HCT116 (cell line): Measurements from ENCODE around the gene UPF2. TPM values are rescaled to one million over a fixed set of nuclear protein-coding genes. Genes with fewer than 3 reads are reported as not detected.

Source experiments
- ATAC-seq: fragments of 200-7000 bp; cut with Tn5 transposase; 2 replicates; pipeline ENCODE4 v1.9.1; 2020; ENCODE audit warnings: mild to moderate bottlenecking, moderate library complexity
- BruUV-seq: library from RNA; stranded (reverse); fragments of 400-500 nt; replicated peaks from 2 replicates; lab custom pipeline; 2021; lab: Mats Ljungman, UMichigan
- CTCF ChIA-PET: fragments of 300-600 bp; sonication (Branson Sonifier 250); formaldehyde crosslinking; loops from one replicate; lab custom pipeline; 2021; ENCODE audit warnings: antibody characterized with exemption; lab: Charles Lee
- POLR2A ChIA-PET: fragments of 300-600, 350-600 bp; sonication (Branson Sonifier 250); formaldehyde crosslinking; loops from one replicate; lab custom pipeline; 2021; ENCODE audit warnings: antibody characterized with exemption; lab: Charles Lee
- RAD21 ChIA-PET, 2 experiments: fragments of 300-600 bp; sonication (Branson Sonifier 250); formaldehyde crosslinking; loops; one replicate each; lab custom pipeline; 2023; ENCODE audit warnings: low total read pairs in 2 of 2; ENCODE audit not compliant: uncharacterized antibody in 2 of 2, unreplicated experiment in 2 of 2, low non-redundant PET in 1 of 2; lab: Charles Lee
- DNase-seq: peaks from one replicate; pipeline ENCODE4 v3.0.0-alpha.2; 2010; ENCODE audit warnings: low read depth, low spot score
- H2AFZ ChIP-seq: fragments of 200-600 bp; shearing (Covaris generic), sonication (generic); 2 replicates; pipeline ENCODE4 v1.6.1; 2017; ENCODE audit warnings: low read depth, mixed run types, mixed read lengths, antibody characterized with exemption, low read length; ENCODE audit not compliant: poor library complexity, severe bottlenecking
- H3K27ac ChIP-seq: 2 replicates; pipeline ENCODE4 v1.5.1; 2012; ENCODE audit warnings: low read depth, low read length
- H3K27me3 ChIP-seq: fragments of 200-600 bp; sonication (generic); 2 replicates; pipeline ENCODE4 v1.6.1; 2016; ENCODE audit warnings: mixed run types, low read length, mixed read lengths; ENCODE audit not compliant: insufficient read depth
- H3K36me3 ChIP-seq, 2 experiments: fragments of 200-500 bp in 1 of 2; fragments of 200-600 bp in 1 of 2; sonication (Bioruptor generic) in 1 of 2; sonication (generic) in 1 of 2; 2 replicates each; pipeline versions ENCODE4 v1.5.1 to v1.6.1; 2014 to 2016; ENCODE audit warnings: low read length in 2 of 2, inconsistent platforms in 1 of 2, mixed read lengths in 1 of 2, mixed run types in 1 of 2; ENCODE audit not compliant: insufficient read depth in 2 of 2, control insufficient read depth in 1 of 2
- H3K4me1 ChIP-seq, 2 experiments: fragments of 200-600 bp in 1 of 2; sonication (generic) in 1 of 2; 2 replicates each; pipeline versions ENCODE4 v1.5.1 to v1.6.1; 2012 to 2017; ENCODE audit warnings: low read length in 2 of 2, inconsistent platforms in 1 of 2, mild to moderate bottlenecking in 1 of 2, mixed read lengths in 1 of 2, mixed run types in 1 of 2, moderate library complexity in 1 of 2; ENCODE audit not compliant: insufficient read depth in 2 of 2, control insufficient read depth in 1 of 2
- H3K4me2 ChIP-seq: fragments of 200-600 bp; sonication (generic); 2 replicates; pipeline ENCODE4 v1.6.1; 2017; ENCODE audit warnings: mixed run types, low read length, mixed read lengths
- H3K4me3 ChIP-seq, 2 experiments: fragments of 200-600 bp in 1 of 2; sonication (generic) in 1 of 2; replicated peaks in 1 of 2; 2 replicates each; pipeline ENCODE4 v1.5.1; 2011 to 2016; ENCODE audit warnings: low read length in 2 of 2, control low read depth in 1 of 2, low read depth in 1 of 2, mild to moderate bottlenecking in 1 of 2, mixed read lengths in 1 of 2, mixed run types in 1 of 2
- H3K79me2 ChIP-seq: fragments of 200-600 bp; sonication (generic); 2 replicates; pipeline ENCODE4 v1.6.1; 2017; ENCODE audit warnings: mild to moderate bottlenecking, mixed run types, low read length, moderate library complexity, mixed read lengths; ENCODE audit not compliant: insufficient read depth
- H3K9ac ChIP-seq: fragments of 200-600 bp; sonication (generic); 2 replicates; pipeline ENCODE4 v1.6.1; 2016; ENCODE audit warnings: low read length, mixed read lengths
- H3K9me2 ChIP-seq: fragments of 200-600 bp; sonication (generic), shearing (Covaris generic); 2 replicates; pipeline ENCODE4 v1.6.1; 2017; ENCODE audit warnings: mixed run types, mild to moderate bottlenecking, moderate library complexity; ENCODE audit not compliant: insufficient read depth
- H3K9me3 ChIP-seq, 2 experiments: fragments of 200-500 bp in 1 of 2; fragments of 200-600 bp in 1 of 2; sonication (Bioruptor generic) in 1 of 2; sonication (generic) in 1 of 2; 2 replicates each; pipeline ENCODE4 v1.6.1; 2014 to 2017; ENCODE audit warnings: low read length in 2 of 2, mixed read lengths in 2 of 2, inconsistent platforms in 1 of 2, low read depth in 1 of 2, mild to moderate bottlenecking in 1 of 2, mixed run types in 1 of 2, moderate library complexity in 1 of 2; ENCODE audit not compliant: control insufficient read depth in 1 of 2, insufficient read depth in 1 of 2
- H4K20me1 ChIP-seq: fragments of 200-600 bp; sonication (generic), shearing (Covaris generic); 2 replicates; pipeline ENCODE4 v1.6.1; 2017; ENCODE audit warnings: mixed run types, mild to moderate bottlenecking, moderate library complexity; ENCODE audit not compliant: insufficient read depth
- CBX3 ChIP-seq: IDR thresholded peaks from 2 replicates; pipeline ENCODE4 v1.6.1; 2012; ENCODE audit warnings: low read depth
- CEBPB ChIP-seq: IDR thresholded peaks from 2 replicates; pipeline ENCODE4 v1.6.1; 2012; ENCODE audit warnings: low read depth
- EGR1 ChIP-seq: IDR thresholded peaks from 2 replicates; pipeline ENCODE4 v1.6.1; 2012; ENCODE audit warnings: low read depth
- ELF1 ChIP-seq: IDR thresholded peaks from 2 replicates; pipeline ENCODE4 v1.6.1; 2012; ENCODE audit warnings: low read depth, borderline replicate concordance
- EZH2 ChIP-seq: fragments of 200-600 bp; sonication (generic); IDR thresholded peaks from 2 replicates; pipeline ENCODE4 v1.6.1; 2017; ENCODE audit warnings: antibody characterized with exemption, mixed run types
- EZH2phosphoT487 ChIP-seq: fragments of 200-600 bp; IDR thresholded peaks from 2 replicates; pipeline ENCODE4 v1.6.1; 2018; ENCODE audit warnings: antibody characterized with exemption, borderline replicate concordance
- FOSL1 ChIP-seq: IDR thresholded peaks from 2 replicates; pipeline ENCODE4 v1.6.1; 2012; ENCODE audit warnings: low read depth
- JUND ChIP-seq: IDR thresholded peaks from 2 replicates; pipeline ENCODE4 v1.6.1; 2012
- POLR2AphosphoS5 ChIP-seq: IDR thresholded peaks from 2 replicates; pipeline ENCODE4 v1.6.1; 2011; ENCODE audit warnings: mild to moderate bottlenecking, low read depth, low read length, moderate library complexity
- RAD21 ChIP-seq: IDR thresholded peaks from 2 replicates; pipeline ENCODE4 v1.6.1; 2012; ENCODE audit warnings: low read depth, mild to moderate bottlenecking
- SIN3A ChIP-seq: IDR thresholded peaks from 2 replicates; pipeline ENCODE4 v1.6.1; 2012; ENCODE audit warnings: low read depth
- SP1 ChIP-seq: IDR thresholded peaks from 2 replicates; pipeline ENCODE4 v1.6.1; 2012; ENCODE audit warnings: low read depth
- TCF7L2 ChIP-seq: IDR thresholded peaks from 2 replicates; pipeline ENCODE4 v1.7.0; 2011; ENCODE audit warnings: borderline replicate concordance, inconsistent platforms; ENCODE audit not compliant: insufficient read depth, insufficient read length; ENCODE audit errors: extremely low read depth
- YY1 ChIP-seq: IDR thresholded peaks from 2 replicates; pipeline ENCODE4 v1.6.1; 2011; ENCODE audit warnings: low read length, low read depth, moderate library complexity, mild to moderate bottlenecking; ENCODE audit not compliant: insufficient replicate concordance; ENCODE audit errors: extremely low read depth
- ZFX ChIP-seq: fragments of 450-650 bp; IDR thresholded peaks from 2 replicates; pipeline ENCODE4 v1.6.1; 2017
- intact Hi-C: fragments of 100-400 bp; cut with micrococcal nuclease; formaldehyde crosslinking; loops from 2 replicates; pipeline ENCODE4 v1.10.0; 2022
- total RNA-seq: library from RNA; stranded (reverse); gene quantifications from one replicate; pipeline ENCODE4 v1.2.1, GENCODE V29; 2021; ENCODE audit not compliant: unreplicated experiment
- TF ChIP-seq, protein P1 (sequence below): IDR thresholded peaks from 2 replicates; pipeline ENCODE4 v1.6.1; 2012
- TF ChIP-seq, protein P2 (sequence below), 3 experiments: fragments of 200-600 bp in 1 of 3; sonication (generic) in 1 of 3; IDR thresholded peaks in 2 of 3; conservative IDR thresholded peaks in 1 of 3; 2 replicates each; pipeline ENCODE4 v1.5.1; 2012 to 2017; ENCODE audit warnings: low read depth in 2 of 3, low read length in 2 of 3, antibody characterized with exemption in 1 of 3, borderline replicate concordance in 1 of 3, control low read depth in 1 of 3, mild to moderate bottlenecking in 1 of 3, mixed read lengths in 1 of 3, mixed run types in 1 of 3, moderate library complexity in 1 of 3; ENCODE audit not compliant: insufficient read depth in 1 of 3
- TF ChIP-seq, protein P3 (sequence below): IDR thresholded peaks from 2 replicates; pipeline ENCODE4 v1.6.1; 2012

UPF2 gene
- total RNA-seq, 1 experiment from 2014 or later, result 27.3 TPM

DNA sequence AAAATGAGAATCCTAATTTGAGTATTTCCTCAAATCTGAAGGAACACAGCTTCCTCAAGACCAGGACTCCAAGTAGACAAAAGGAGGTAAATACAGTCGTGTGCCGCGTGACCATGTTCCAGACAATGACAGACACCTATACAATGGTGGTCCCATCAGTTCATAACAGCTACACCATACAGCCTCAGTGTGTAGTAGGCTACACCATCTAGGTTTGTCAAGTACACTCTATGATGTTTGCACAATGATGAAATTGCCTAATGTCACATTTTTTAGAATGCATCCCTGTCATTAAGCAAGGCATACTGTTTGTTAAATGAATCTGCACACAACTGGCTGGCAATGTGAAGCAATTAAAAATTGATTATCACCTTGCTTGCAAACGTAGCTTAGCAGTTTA lies 111.6 kb downstream of the UPF2 start:
- DNase-seq, result no peak
- H3K4me3 ChIP-seq, result no peak overlapping the region
- no peak overlapping the region for H3K4me2 ChIP-seq
- no TSS peak for BruUV-seq
- no peak overlapping the region for H3K27ac ChIP-seq
- ChIA-PET POLR2A (no interaction called here), RAD21 (no interaction called here), CTCF (no interaction called here)
- H3K36me3 ChIP-seq, result peaks cover 23 to 24% of the 10 kb centered on the region in 2 experiments; a peak in 3 of 4 replicates
- H3K9ac ChIP-seq, result no peak overlapping the region
- H2AFZ ChIP-seq, result no peak overlapping the region
- no peaks in the 10 kb centered on the region for H3K9me3 ChIP-seq
- H3K79me2 ChIP-seq, result no peaks in the 10 kb centered on the region
- H3K9me2 ChIP-seq, result no peaks in the 10 kb centered on the region
- no peaks in the 10 kb centered on the region for H3K27me3 ChIP-seq
- intact Hi-C loops, result no loop called here
- H4K20me1 ChIP-seq, result no peaks in the 10 kb centered on the region
- no peaks in the 10 kb centered on the region for H3K4me1 ChIP-seq
- no peak for ATAC-seq
- TF ChIP-seq EGR1 (no peak), TCF7L2 (no peak), ZFX (no peak), FOSL1 (no peak), CEBPB (no peak), SIN3A (no peak), EZH2 (no peak), ELF1 (no peak), EZH2phosphoT487 (no peak), RAD21 (no peak), POLR2AphosphoS5 (no peak), CBX3 (no peak), YY1 (no peak), JUND (no peak), SP1 (no peak)
- TF ChIP-seq, protein P1, sequence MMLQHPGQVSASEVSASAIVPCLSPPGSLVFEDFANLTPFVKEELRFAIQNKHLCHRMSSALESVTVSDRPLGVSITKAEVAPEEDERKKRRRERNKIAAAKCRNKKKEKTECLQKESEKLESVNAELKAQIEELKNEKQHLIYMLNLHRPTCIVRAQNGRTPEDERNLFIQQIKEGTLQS, result no peak
- TF ChIP-seq, protein P2, sequence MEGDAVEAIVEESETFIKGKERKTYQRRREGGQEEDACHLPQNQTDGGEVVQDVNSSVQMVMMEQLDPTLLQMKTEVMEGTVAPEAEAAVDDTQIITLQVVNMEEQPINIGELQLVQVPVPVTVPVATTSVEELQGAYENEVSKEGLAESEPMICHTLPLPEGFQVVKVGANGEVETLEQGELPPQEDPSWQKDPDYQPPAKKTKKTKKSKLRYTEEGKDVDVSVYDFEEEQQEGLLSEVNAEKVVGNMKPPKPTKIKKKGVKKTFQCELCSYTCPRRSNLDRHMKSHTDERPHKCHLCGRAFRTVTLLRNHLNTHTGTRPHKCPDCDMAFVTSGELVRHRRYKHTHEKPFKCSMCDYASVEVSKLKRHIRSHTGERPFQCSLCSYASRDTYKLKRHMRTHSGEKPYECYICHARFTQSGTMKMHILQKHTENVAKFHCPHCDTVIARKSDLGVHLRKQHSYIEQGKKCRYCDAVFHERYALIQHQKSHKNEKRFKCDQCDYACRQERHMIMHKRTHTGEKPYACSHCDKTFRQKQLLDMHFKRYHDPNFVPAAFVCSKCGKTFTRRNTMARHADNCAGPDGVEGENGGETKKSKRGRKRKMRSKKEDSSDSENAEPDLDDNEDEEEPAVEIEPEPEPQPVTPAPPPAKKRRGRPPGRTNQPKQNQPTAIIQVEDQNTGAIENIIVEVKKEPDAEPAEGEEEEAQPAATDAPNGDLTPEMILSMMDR (IDR thresholded peaks at IDR 0.05 in 2 of 3, conservative IDR thresholded peaks at IDR 0.05 in 1 of 3; ENCODE audit: borderline replicate concordance in 1 of 3, insufficient read depth in 1 of 3, low read depth in 2 of 3, low read length in 2 of 3), result no peak
- TF ChIP-seq, protein P3, sequence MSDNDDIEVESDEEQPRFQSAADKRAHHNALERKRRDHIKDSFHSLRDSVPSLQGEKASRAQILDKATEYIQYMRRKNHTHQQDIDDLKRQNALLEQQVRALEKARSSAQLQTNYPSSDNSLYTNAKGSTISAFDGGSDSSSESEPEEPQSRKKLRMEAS, result no peak
